Stimulated activated CD4-positive, alpha-beta T cell treated with anti-CD3 and anti-CD28 coated beads, TNF-alpha, amount 100 ng/mL, for 1 hour (primary cell): ENCODE results near the gene ZNF415.
"Not testable (repeated sequence)": the region's sequence is repeated elsewhere in the genome, so short reads cannot be mapped to it uniquely, and the experiment has no call there.

ENCODE experiments used
- DNase-seq, 3 donors: peaks; one replicate each; pipeline ENCODE4 v3.0.0-alpha.2; 2020; ENCODE audit warnings: low read depth in 3 of 3, low spot score in 1 of 3

The ZNF415 gene

DNA sequence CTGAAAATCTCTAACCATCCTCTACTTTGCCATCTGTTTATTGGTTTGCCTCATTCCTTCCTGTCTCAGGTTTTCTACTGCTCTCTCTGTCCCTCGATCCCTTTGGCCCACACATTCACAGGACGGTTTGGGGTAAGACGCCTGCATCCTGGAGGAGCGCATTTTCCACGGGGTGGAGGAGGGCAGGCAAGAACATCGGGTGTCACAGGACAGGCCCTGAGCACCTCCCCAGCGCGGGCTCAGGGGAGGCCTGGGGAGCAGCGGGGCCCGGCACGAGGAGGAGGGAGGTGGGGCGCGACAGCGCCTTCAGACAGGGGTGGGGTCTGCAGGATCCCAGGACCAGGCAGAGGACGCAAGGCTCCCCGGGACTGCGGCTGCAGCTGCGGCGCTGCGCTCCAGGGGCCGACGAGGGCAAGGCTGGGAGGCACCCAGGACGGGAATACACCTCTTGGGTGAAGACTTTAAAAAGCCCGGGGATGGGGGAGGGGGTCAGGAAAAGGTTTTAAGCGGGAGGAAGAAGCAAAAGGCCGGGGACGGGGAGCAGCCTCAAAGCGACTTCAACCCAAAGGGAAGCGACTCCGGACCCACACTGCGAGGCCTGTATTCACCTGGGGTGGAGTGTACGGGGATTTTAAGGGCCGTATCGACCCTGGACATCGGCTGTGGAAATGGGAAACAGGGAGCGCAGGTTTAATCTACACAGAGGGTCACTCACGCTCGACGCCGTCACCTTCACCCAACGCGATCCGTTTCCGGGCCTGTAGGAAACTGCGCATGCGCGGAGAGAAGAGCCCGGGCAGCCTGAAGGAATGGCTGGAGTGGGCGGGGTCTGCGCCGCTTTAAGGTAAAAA lies at the start of gene ZNF415:
Gene ZNF415 (minus strand): TSS at position 770 of the 851 bp plus-strand sequence. CDS start 10,234 bp downstream, outside the sequence.
- DNase-seq: peak in 1 of 3 donors; percentile 3

GRCh38 chr19:53182202-53182601 lies 49.5 kb upstream of the ZNF415 start:
- DNase-seq: no peak

DNA sequence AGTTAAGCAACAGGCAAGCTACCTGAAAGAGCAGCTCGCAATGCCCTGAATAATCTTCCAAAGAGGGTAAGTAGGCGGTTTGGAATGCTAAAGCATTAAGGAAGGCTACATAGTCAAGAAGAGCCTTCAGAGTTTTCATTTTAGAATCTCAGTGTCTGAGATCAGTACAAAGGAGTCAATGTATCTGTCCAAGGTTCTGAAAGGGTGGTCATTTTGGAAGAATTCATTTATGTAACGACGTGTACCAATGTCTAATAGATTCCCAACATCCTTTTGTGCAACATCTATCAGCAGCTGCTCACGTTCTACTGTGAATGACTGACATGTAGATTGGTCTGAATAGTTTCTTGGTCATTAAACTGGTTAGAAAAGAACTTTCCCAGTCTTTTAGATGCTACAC lies 45.3 kb upstream of the ZNF415 start:
- DNase-seq: no peak

DNA sequence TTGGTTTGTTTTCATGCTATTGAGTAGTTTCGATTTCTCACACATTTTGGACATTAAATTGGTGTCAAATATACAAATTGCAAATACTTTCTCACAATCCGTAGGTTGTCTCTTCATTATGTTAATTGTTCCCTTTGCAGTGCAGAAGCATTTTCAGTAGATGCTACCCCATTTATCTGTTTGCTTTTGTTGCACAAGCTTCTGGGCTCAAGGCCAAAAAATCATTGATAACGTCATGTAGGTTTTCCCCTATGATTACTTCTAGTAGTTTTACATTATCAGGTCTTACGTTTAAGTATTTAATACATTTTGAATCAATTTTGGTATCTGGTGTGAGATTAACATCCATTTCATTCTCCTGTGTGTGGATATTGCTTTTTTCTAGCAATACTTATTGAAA lies 40.2 kb upstream of the ZNF415 start:
- DNase-seq: no peak

DNA sequence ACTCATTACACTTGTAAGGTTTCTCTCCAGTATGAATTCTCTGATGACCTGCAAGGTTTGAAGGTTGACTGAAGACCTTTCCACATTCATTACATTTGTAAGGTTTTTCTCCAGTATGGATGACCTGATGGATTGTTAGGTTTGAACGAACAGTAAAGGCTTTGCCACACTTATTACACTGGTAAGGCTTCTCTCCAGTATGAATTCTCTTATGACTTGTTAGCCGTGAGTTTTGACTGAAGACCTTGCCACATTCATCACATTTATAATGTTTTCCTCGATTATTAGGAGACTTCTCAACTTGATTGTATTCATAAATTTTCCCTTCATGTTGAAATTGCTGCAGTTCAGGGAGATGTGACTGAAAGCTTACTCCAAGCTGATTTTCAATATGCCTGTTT lies 33.0 kb upstream of the ZNF415 start:
- no peak for DNase-seq

DNA sequence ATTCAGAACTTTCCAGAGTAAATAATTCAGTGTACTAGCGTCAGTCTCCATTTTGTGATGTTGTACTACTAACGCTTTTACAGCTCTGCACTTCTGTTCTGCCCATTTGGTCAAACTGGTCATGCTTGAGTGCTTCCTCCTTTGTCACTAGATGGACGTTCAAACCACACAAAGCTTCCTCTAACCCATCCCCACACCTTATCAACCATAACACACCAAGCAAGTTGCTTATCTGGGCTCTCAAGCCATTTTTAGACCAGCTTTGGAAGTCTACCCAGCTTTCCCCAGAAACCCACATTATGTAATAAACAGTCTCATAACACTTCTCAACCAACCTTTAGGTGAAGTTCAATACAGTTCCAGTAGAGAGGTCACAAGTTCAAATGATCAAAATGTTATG lies 28.4 kb upstream of the ZNF415 start:
- DNase-seq: no peak

DNA sequence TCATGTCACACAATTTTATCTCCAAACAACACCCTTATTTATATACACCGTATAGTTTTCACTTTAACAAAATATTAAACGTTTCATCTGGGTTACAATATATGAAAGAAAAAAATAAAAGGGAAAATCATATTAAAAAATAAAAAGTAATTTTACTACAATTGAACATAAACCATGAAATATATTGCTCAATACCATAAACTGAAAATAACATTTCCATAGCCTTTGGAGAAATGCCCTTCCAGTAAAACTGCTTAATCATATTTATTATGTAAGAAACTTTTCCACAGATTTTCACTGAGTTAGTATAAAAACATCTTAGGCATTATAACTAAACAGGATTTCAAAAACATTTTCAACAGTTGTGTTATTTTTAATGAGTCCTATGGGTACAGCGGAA lies 27.6 kb upstream of the ZNF415 start:
- no peak for DNase-seq

DNA sequence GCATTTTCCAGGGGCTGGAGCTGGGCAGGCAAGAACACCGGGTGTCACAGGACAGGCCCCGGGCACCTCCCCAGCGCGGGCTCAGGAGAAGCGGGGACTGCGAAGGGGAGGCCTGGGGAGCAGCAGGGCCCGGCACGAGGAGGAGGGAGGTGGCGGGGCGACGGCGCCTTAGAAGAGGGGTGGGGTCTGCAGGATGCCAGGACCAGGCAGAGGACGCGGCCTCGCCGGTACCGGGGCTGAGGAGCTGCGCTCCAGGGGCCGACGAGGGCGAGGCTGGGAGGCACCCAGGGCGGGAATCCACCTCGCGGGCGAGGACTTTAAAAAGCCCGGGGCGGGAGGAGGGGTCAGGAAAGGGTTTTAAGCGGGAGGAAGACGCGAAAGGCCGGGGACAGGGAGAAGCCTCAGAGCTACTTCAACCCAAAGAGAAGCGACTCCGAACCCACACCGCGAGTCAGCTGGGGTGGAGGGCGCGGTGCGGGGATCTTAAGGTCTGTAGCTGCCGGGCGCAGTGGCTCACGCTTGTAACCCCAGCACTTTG lies 25.5 kb upstream of the ZNF415 start:
- peak in 1 of 3 donors; percentile 12 for DNase-seq

DNA sequence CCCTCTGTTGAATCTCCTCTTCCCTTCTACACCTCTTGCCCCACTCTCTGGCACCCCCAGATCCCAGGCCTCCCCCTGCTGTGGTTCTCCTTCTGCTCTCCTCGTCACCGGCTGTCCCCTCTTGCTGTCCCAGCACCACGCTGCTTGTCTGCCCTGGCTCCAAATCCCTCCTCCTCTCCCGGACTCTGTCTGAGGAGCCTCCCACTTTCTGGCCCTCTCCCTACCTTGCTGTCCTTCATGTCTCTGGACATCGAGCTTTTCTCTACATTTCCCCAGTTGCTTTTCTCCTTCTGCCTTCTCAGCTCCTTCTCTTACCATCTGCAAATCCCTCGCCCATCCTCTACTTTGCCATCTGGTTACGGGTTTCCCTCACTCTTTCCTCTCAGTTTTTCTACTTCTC lies 24.9 kb upstream of the ZNF415 start:
- DNase-seq: no peak

DNA sequence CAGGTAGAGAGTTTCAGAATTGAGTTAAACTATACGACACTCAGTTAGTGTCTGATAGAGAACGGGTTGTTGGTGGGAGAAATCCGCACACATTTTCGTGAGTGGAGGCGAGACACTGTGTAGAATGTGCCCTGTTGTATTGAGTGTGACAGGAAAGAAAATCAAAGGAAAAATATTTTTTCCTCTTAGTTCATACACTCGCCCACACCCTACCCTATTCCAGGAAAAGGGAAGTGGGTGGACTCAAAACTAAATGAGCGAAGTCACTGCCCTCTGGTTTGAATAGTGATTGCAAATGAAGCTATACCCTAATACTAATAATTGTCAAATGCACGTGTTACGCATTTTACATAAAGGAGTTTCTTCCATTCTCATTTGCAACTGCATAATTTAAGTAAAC lies 24.1 kb upstream of the ZNF415 start:
- DNase-seq: no peak

DNA sequence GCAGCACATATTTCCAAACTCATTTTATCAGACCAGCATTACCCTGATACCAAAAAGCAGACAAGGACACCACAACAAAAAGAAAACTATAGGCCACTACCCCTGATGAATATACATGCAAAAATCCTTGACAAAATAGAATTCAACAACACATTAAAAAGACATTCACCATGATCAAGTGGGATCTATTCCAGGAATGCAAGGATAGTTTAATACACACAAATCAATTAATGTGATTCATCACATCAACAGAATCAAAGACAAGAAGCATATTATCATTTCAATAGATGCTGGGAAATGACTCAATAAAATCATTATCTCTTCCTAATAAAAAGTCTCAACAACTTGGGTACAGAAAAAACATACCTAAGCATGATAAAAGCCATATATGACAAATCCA lies 14.9 kb upstream of the ZNF415 start:
- DNase-seq: no peak

- DNase-seq: no peak
Observed at GRCh38 chr19:53140351-53140750, 7.6 kb upstream of the ZNF415 start.

DNA sequence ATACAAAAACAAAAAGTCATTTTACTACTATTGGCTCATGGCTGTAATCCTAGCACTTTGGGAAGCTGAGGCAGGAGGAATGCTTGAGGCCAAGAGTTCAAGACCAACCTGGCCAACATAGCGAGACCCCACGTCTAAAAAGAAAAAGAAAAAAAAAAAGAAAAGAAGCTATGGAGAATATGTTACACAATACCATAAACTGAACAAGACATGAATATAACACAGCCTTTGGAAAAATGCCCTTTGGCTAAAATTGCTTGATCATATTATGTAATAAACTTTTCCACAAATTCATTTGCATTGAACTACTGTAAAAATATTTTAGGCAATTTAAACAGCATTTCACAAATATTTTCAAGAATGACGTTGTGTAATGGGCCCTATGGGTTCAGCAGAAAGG lies 3.7 kb upstream of the ZNF415 start:
- no peak for DNase-seq

DNA sequence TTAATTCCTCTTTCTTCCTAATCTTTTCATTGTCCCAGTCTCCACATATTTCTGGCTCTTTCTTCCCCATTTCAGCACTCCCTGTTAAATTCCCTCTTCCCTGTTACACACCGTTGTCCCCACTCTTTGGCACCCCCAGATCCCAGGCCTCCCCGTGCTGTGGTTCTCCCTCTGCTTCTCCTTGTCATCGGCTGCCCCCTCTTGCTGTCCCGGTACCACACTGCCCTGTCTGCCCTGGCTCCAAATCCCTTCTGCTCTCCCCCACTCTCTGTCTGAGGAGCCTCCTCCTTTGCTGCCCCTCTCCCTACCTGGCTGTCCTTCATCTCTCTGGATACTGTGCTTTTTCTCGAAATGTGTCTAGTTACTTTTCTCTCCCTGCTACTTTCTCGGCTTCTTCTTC lies 983 bp downstream of the ZNF415 start:
- no peak for DNase-seq

GRCh38 chr19:53131085-53131590 lies 1.6 kb downstream of the ZNF415 start:
- DNase-seq: no peak

DNA sequence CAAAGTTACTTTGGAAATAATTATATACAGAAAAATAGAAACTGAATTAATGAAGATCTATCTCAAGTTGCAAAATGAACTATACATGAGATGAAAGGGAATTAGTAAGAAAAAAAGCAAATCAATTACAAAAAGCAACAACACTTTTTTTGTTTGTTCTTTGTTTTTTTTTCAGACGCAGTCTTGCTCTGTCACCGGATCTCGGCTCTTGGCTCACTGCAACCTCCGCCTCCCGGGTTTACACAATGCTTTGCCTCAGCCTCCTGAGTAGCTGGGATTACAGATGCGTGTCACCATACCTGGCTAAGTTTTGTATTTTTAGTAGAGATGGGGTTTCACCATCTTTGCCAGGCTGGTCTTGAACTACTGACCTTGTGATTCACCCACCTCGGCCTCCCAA lies 2.2 kb downstream of the ZNF415 start:
- DNase-seq: no peak

GRCh38 chr19:53126733-53127526 lies 5.8 kb downstream of the ZNF415 start:
- not testable (repeated sequence) for DNase-seq

GRCh38 chr19:53123400-53123799 lies 9.3 kb downstream of the ZNF415 start:
- DNase-seq: no peak

DNA sequence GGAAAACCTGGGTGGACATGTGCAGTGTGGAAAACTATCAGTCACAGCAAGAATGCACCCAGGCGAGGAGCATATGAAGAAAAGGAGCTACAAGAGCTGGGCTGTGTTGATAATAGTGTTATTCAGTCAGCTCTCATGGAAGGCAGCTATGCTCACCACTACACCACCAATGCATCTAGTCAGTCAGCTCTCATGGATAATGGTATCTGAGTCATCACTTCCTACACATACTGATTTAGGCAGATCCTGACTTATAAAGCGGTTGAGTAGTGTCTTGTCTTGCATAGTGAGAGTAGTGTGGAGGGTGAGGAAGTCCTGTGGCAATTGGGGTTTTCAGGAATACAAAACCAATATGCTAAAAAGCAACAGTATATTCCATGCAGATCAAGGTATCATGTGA lies 20.4 kb downstream of the ZNF415 start:
- DNase-seq: no peak

GRCh38 chr19:53109527-53109926 lies 23.2 kb downstream of the ZNF415 start:
- no peak for DNase-seq

GRCh38 chr19:53103234-53104203 lies 29.2 kb downstream of the ZNF415 start, which contains the start of gene ZNF160:
Gene ZNF160 (minus strand): TSS chr19:53103422. CDS start chr19:53086276, 17,146 bp downstream.
- DNase-seq: peak; percentile 97 to 99 (median 98)
